CD14-positive monocyte (primary cell): ENCODE results near the gene CST4. TPM values are rescaled to one million over a fixed set of nuclear protein-coding genes. Genes with fewer than 3 reads are reported as not detected.

Experiments
- DNase-seq, 3 donors: peaks; one replicate each; pipeline ENCODE4 v3.0.0-alpha.2; 2011 to 2022
- H2AFZ ChIP-seq: 2 replicates; pipeline ENCODE4 v1.6.0; 2012; ENCODE audit warnings: mild to moderate bottlenecking, low read depth, low read length, inconsistent platforms; ENCODE audit not compliant: insufficient read depth, poor library complexity, severe bottlenecking
- H3K27ac ChIP-seq, 2 donors: 1 replicate in 1 of 2; 2 replicates in 1 of 2; pipeline ENCODE4 v1.5.1; 2012 to 2013; ENCODE audit warnings: low read length in 2 of 2, control low read depth in 1 of 2, inconsistent platforms in 1 of 2, low read depth in 1 of 2, mild to moderate bottlenecking in 1 of 2
- H3K27me3 ChIP-seq, 2 donors: one replicate each; pipeline versions ENCODE4 v1.6.0 to v1.6.1; 2011 to 2013; ENCODE audit warnings: low read length in 2 of 2; ENCODE audit not compliant: control insufficient read depth in 2 of 2, insufficient read depth in 2 of 2
- H3K36me3 ChIP-seq, 2 donors: replicated peaks in 1 of 2; 1 replicate in 1 of 2; 2 replicates in 1 of 2; pipeline versions ENCODE4 v1.5.1 to v1.6.1; 2012 to 2013; ENCODE audit warnings: low read length in 2 of 2, control low read depth in 1 of 2, inconsistent platforms in 1 of 2, mild to moderate bottlenecking in 1 of 2; ENCODE audit not compliant: insufficient read depth in 2 of 2, control insufficient read depth in 1 of 2
- H3K4me1 ChIP-seq, 2 donors: 1 replicate in 1 of 2; 2 replicates in 1 of 2; pipeline versions ENCODE4 v1.5.1 to v1.6.1; 2012 to 2013; ENCODE audit warnings: low read length in 2 of 2, control low read depth in 1 of 2, inconsistent platforms in 1 of 2, mild to moderate bottlenecking in 1 of 2, moderate library complexity in 1 of 2; ENCODE audit not compliant: insufficient read depth in 2 of 2, control insufficient read depth in 1 of 2
- H3K4me2 ChIP-seq: replicated peaks from 2 replicates; pipeline ENCODE3; 2012; ENCODE audit warnings: low read length, moderate library complexity, mild to moderate bottlenecking; ENCODE audit not compliant: poor library complexity, severe bottlenecking; ENCODE audit errors: extremely low read depth
- H3K4me3 ChIP-seq, 3 experiments: fragments of 200-600 bp in 1 of 3; sonication (generic) in 1 of 3; replicated peaks in 1 of 3; 1 replicate in 2 of 3; 2 replicates in 1 of 3; pipeline ENCODE4 v1.5.1; 2011 to 2013; ENCODE audit warnings: low read length in 3 of 3, mild to moderate bottlenecking in 3 of 3, control low read depth in 2 of 3, low read depth in 2 of 3, inconsistent platforms in 1 of 3, moderate library complexity in 1 of 3
- H3K79me2 ChIP-seq: 2 replicates; pipeline ENCODE4 v1.6.0; 2012; ENCODE audit warnings: mild to moderate bottlenecking, control low read depth, inconsistent platforms, low read length, moderate library complexity; ENCODE audit not compliant: insufficient read depth
- H3K9ac ChIP-seq: 2 replicates; pipeline ENCODE4 v1.6.0; 2017; ENCODE audit warnings: low read length, mild to moderate bottlenecking; ENCODE audit not compliant: insufficient read depth, poor library complexity, severe bottlenecking
- H3K9me3 ChIP-seq, 2 donors: replicated peaks in 1 of 2; 1 replicate in 1 of 2; 2 replicates in 1 of 2; pipeline versions ENCODE4 v1.5.1 to v1.6.1; 2012 to 2013; ENCODE audit warnings: low read length in 2 of 2, control low read depth in 1 of 2; ENCODE audit not compliant: control insufficient read depth in 1 of 2, insufficient read depth in 1 of 2
- H4K20me1 ChIP-seq: 2 replicates; pipeline ENCODE4 v1.6.0; 2012; ENCODE audit warnings: mild to moderate bottlenecking, low read length, control low read depth, moderate library complexity; ENCODE audit not compliant: insufficient read depth
- H3K27ac Mint-ChIP-seq, 7 donors: one replicate each; pipeline ENCODE4 v1.8.0; 2020; ENCODE audit warnings: mild to moderate bottlenecking in 7 of 7, mixed read lengths in 7 of 7, moderate library complexity in 6 of 7, inconsistent platforms in 2 of 7
- H3K27me3 Mint-ChIP-seq, 3 donors: one replicate each; pipeline ENCODE4 v1.8.0; 2021 to 2022; ENCODE audit warnings: low read depth in 3 of 3, mild to moderate bottlenecking in 3 of 3, mixed read lengths in 3 of 3, moderate library complexity in 3 of 3, inconsistent platforms in 1 of 3
- H3K36me3 Mint-ChIP-seq, 2 donors: one replicate each; pipeline ENCODE4 v1.8.0; 2020; ENCODE audit warnings: mixed read lengths in 2 of 2, inconsistent platforms in 1 of 2, mild to moderate bottlenecking in 1 of 2
- H3K4me1 Mint-ChIP-seq: one replicate; pipeline ENCODE4 v1.8.0; 2020; ENCODE audit warnings: mild to moderate bottlenecking, mixed read lengths
- H3K4me3 Mint-ChIP-seq, 2 donors: one replicate each; pipeline ENCODE4 v1.8.0; 2020; ENCODE audit warnings: mild to moderate bottlenecking in 2 of 2, mixed read lengths in 2 of 2, moderate library complexity in 1 of 2
- H3K9me3 Mint-ChIP-seq, 7 donors: one replicate each; pipeline ENCODE4 v1.8.0; 2020 to 2022; ENCODE audit warnings: mixed read lengths in 7 of 7, mild to moderate bottlenecking in 6 of 7, moderate library complexity in 6 of 7, inconsistent platforms in 2 of 7
- CTCF ChIP-seq: fragments of 200-600 bp; IDR thresholded peaks from one replicate; pipeline ENCODE4 v1.8.0; 2022; ENCODE audit warnings: antibody characterized with exemption, mild to moderate bottlenecking
- WGBS: methylation state at CpG from one replicate; pipeline ENCODE4 v1.1.5; 2013; ENCODE audit warnings: missing lambda C conversion rate; ENCODE audit not compliant: insufficient coverage; 5-methylcytosine and 5-hydroxymethylcytosine counted together
- intact Hi-C, 2 donors: fragments of 100-400 bp; cut with micrococcal nuclease; formaldehyde crosslinking; loops; one replicate each; pipeline versions ENCODE4 v1.15.0 to v1.15.1; 2023
- polyA plus RNA-seq, 3 donors: library from polyadenylated mRNA; depleted of rRNA in 1 of 3; unstranded in 2 of 3; stranded (reverse) in 1 of 3; fragments of 300-500 nt in 2 of 3; fragments of >200 nt in 1 of 3; fragmentation: Illumina TruSeq in 2 of 3; gene quantifications; 1 replicate in 2 of 3; 2 replicates in 1 of 3; pipeline ENCODE4 v1.2.3, GENCODE V29; 2012 to 2021

CST4 gene
- polyA plus RNA-seq, 3 donors = not detected

GRCh38 chr20:23710771-23711170 is 21.9 kb upstream of the CST4 start:
- Histone ChIP-seq H3K27me3 (no peaks in the 10 kb centered on the region), H3K4me2 (no peak overlapping the region), H3K9ac (no peak overlapping the region), H3K9me3 (no peaks in the 10 kb centered on the region), H3K27ac (no peak overlapping the region), H3K79me2 (no peaks in the 10 kb centered on the region), H2AFZ (no peak overlapping the region), H3K4me1 (no peaks in the 10 kb centered on the region), H4K20me1 (no peaks in the 10 kb centered on the region), H3K4me3 (no peak overlapping the region), H3K36me3 (no peaks in the 10 kb centered on the region)
- no peak for DNase-seq
- intact Hi-C loops = no loop called here
- Mint-ChIP-seq H3K4me1 (no peaks in the 10 kb centered on the region), H3K27me3 (peaks cover 2 to 6% (median 3%) of the 10 kb centered on the region in 3 donors), H3K36me3 (no peaks in the 10 kb centered on the region), H3K9me3 (peaks cover 0 to 2% (median 0%) of the 10 kb centered on the region in 7 donors), H3K27ac (no peak overlapping the region), H3K4me3 (no peak overlapping the region)
- TF ChIP-seq CTCF = no peak
- no CpG with 5 or more reads among the region's 4 CpGs for WGBS

- Mint-ChIP-seq H3K4me1 (no peaks in the 10 kb centered on the region), H3K36me3 (no peaks in the 10 kb centered on the region), H3K27me3 (peaks cover 11 to 13% (median 12%) of the 10 kb centered on the region in 3 donors), H3K27ac (no peak overlapping the region), H3K9me3 (peaks cover 0 to 3% (median 0%) of the 10 kb centered on the region in 7 donors), H3K4me3 (no peak overlapping the region)
- TF ChIP-seq CTCF = no peak
- no peaks in the 10 kb centered on the region for H3K79me2 ChIP-seq
- no peak overlapping the region for H2AFZ ChIP-seq
- H3K4me1 ChIP-seq = no peaks in the 10 kb centered on the region
- H3K27me3 ChIP-seq = no peaks in the 10 kb centered on the region
- no peaks in the 10 kb centered on the region for H4K20me1 ChIP-seq
- intact Hi-C loops = no loop called here
- DNase-seq = no peak
- no peak overlapping the region for H3K9ac ChIP-seq
- H3K36me3 ChIP-seq = no peaks in the 10 kb centered on the region
- H3K9me3 ChIP-seq = no peaks in the 10 kb centered on the region
- no CpG with 5 or more reads among the region's 1 CpG for WGBS
- no peak overlapping the region for H3K4me3 ChIP-seq
- H3K4me2 ChIP-seq = no peak overlapping the region
- H3K27ac ChIP-seq = no peak overlapping the region
Observed at GRCh38 chr20:23705895-23706294, 17.1 kb upstream of the CST4 start.
